ENCODE measurements around the gene KLHL8.

KLHL8 gene

DNA sequence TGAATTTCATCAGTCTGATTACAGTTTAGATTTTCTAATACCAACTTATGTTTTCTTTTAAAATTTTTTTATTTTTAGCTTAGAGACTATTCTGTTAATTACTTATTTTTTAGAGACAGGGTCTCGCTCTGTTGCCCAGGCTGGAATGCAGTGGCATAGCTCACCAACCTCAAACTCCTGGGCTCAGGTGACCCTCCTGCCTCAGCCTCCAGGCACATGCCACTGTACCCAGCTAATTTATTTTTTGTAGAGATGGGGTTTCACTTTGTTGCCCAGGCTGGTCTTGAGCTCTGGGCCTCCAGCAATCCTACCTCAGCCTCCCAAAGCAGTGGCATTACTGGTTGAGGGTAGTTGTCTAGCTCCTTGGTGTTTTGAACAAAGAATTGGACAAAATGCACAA is 102.0 kb downstream of the KLHL8 start:
- no peak overlapping the region for H3K27ac Mint-ChIP-seq
- TF ChIP-seq, protein P1, sequence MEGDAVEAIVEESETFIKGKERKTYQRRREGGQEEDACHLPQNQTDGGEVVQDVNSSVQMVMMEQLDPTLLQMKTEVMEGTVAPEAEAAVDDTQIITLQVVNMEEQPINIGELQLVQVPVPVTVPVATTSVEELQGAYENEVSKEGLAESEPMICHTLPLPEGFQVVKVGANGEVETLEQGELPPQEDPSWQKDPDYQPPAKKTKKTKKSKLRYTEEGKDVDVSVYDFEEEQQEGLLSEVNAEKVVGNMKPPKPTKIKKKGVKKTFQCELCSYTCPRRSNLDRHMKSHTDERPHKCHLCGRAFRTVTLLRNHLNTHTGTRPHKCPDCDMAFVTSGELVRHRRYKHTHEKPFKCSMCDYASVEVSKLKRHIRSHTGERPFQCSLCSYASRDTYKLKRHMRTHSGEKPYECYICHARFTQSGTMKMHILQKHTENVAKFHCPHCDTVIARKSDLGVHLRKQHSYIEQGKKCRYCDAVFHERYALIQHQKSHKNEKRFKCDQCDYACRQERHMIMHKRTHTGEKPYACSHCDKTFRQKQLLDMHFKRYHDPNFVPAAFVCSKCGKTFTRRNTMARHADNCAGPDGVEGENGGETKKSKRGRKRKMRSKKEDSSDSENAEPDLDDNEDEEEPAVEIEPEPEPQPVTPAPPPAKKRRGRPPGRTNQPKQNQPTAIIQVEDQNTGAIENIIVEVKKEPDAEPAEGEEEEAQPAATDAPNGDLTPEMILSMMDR (IDR thresholded peaks at IDR 0.05), result no peak
- no peak overlapping the region for H3K4me3 Mint-ChIP-seq
- H3K9me3 Mint-ChIP-seq, result no peaks in the 10 kb centered on the region
- peaks cover 69% of the 10 kb centered on the region for H3K36me3 Mint-ChIP-seq (ENCODE audit: low read depth)
- H3K4me1 Mint-ChIP-seq, result peaks cover 85% of the 10 kb centered on the region
- DNase-seq, result no peak
- H3K27me3 Mint-ChIP-seq (ENCODE audit: low read depth, poor library complexity), result no peaks in the 10 kb centered on the region

DNA sequence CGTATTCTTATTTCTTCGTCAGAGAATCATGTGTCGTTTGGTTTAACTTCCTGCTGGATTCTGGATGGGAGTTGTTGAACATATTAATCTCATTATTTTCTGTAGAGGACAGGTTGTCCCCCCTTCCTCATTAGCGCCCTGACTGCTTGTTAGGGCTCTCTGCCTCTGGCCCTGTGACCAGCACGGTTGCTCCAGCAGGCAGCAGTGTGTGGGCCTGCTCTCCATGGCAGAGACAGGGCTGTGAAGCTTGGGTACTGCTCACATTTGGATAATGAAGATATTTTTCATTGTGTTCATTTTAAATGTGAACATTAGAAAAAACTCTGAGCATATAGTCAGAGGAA is 102.7 kb downstream of the KLHL8 start:
- H3K4me1 Mint-ChIP-seq, result peaks cover 80% of the 10 kb centered on the region
- no peak overlapping the region for H3K4me3 Mint-ChIP-seq
- H3K36me3 Mint-ChIP-seq (ENCODE audit: low read depth), result peaks cover 70% of the 10 kb centered on the region
- peak; percentile 29 for DNase-seq
- no peaks in the 10 kb centered on the region for H3K9me3 Mint-ChIP-seq
- H3K27ac Mint-ChIP-seq, result peak overlapping the region; percentile 98
- TF ChIP-seq, protein P1 (IDR thresholded peaks at IDR 0.05), result no peak
- H3K27me3 Mint-ChIP-seq (ENCODE audit: low read depth, poor library complexity), result no peaks in the 10 kb centered on the region

DNA sequence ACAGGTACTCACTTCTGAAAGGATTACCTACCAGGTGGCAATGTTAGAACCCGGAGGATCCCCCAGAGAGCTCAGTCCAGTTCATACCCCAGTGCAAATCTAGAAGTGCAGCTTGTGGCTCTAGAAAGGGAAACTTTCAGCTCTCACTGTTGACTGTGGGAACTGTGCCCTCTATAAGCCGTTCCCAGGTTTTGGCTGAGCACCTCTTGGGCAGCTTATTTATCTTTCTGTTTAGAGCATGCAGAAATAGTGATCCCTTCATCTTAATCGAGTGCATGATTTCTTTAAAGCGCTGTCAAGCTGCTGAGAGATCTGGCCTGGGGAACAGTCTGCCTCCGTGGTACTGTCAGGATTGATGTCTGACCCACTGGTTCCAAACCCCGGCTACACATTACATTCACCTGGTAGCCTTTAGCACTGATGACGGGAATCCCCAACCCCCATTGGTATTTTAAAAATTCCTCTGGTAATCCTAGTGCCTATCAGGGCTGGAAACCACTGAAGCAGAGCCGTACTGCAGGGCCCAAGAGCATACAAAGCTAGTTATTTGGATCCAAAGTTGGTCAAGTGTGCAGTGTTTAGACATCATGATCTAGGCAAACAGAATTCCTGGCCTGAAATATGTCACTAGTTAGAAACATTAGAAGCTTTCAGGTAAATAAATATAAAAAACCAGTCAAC is 103.2 kb downstream of the KLHL8 start:
- TF ChIP-seq, protein P1 (IDR thresholded peaks at IDR 0.05), result no peak

DNA sequence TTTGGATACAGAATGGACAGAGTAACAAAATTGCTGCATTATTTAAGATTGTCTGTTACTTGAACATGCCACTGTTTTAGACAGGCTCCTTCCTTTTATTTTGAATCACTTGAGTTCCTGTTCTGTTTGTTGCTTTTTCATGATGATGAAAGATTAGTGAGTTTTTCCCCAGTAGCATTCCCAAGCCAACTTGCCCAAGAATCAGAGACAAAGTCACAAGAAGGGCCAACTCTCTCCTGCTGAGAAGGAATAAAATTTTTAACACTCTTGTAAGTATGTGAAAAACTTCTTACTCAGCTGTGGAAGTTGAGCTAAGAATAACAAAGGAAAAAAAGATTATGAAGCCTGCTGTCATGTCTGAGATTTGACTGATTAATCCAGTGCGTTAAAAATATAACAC is 104.2 kb downstream of the KLHL8 start:
- peaks cover 66% of the 10 kb centered on the region for H3K4me1 Mint-ChIP-seq
- no peak for DNase-seq
- H3K36me3 Mint-ChIP-seq (ENCODE audit: low read depth), result peaks cover 75% of the 10 kb centered on the region
- H3K27me3 Mint-ChIP-seq (ENCODE audit: low read depth, poor library complexity), result no peaks in the 10 kb centered on the region
- H3K4me3 Mint-ChIP-seq, result no peak overlapping the region
- no peak overlapping the region for H3K27ac Mint-ChIP-seq
- TF ChIP-seq, protein P1 (IDR thresholded peaks at IDR 0.05), result no peak
- no peaks in the 10 kb centered on the region for H3K9me3 Mint-ChIP-seq

More for the DNA sequence above, 103.2 kb downstream of the KLHL8 start:
- Mint-ChIP-seq H3K4me1 (peaks cover 75% of the 10 kb centered on the region), H3K4me3 (peak overlapping the region; percentile 23), H3K36me3 (ENCODE audit: low read depth) (peaks cover 70% of the 10 kb centered on the region), H3K27me3 (ENCODE audit: low read depth, poor library complexity) (no peaks in the 10 kb centered on the region), H3K9me3 (no peaks in the 10 kb centered on the region), H3K27ac (peak overlapping the region; percentile 98)
- peak; percentile 38 for DNase-seq

DNA sequence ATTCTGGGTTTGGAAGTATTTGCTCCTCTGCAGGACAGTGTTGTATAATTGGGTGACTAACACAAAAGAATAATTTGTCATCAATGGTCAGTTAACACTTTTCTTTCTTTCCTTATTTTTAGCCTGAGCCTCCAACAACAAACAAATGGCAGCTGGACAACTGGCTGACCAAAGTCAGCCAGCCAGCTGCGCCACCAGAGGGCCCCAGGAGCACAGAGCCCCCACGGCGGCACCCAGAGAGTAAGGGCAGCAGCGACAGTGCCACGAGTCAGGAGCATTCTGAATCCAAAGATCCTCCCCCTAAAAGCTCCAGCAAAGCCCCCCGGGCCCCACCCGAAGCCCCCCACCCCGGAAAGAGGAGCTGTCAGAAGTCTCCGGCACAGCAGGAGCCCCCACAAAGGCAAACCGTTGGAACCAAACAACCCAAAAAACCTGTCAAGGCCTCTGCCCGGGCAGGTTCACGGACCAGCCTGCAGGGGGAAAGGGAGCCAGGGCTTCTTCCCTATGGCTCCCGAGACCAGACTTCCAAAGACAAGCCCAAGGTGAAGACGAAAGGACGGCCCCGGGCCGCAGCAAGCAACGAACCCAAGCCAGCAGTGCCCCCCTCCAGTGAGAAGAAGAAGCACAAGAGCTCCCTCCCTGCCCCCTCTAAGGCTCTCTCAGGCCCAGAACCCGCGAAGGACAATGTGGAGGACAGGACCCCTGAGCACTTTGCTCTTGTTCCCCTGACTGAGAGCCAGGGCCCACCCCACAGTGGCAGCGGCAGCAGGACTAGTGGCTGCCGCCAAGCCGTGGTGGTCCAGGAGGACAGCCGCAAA is 106.0 kb downstream of the KLHL8 start:
- Mint-ChIP-seq H3K27me3 (ENCODE audit: low read depth, poor library complexity) (no peaks in the 10 kb centered on the region), H3K4me3 (no peak overlapping the region), H3K27ac (peak overlapping the region; percentile 59), H3K4me1 (peaks cover 48% of the 10 kb centered on the region), H3K36me3 (ENCODE audit: low read depth) (peaks cover 71% of the 10 kb centered on the region), H3K9me3 (no peaks in the 10 kb centered on the region)
- DNase-seq, result no peak
- TF ChIP-seq, protein P1 (IDR thresholded peaks at IDR 0.05), result no peak

All from nephron progenitor cell (in vitro differentiated cells).